Muscle layer of colon (tissue), 2 donors: Measurements from ENCODE around the gene SH3BGRL.
A peak's percentile ranks its signal among the peaks of the same experiment; 100 is the strongest.

Experiments used
- H3K27ac ChIP-seq: one replicate; pipeline ENCODE4 v1.7.0; 2013; ENCODE audit warnings: low read depth, mild to moderate bottlenecking, low read length, moderate library complexity
- H3K27me3 ChIP-seq, 2 donors: one replicate each; pipeline ENCODE4 v1.7.0; 2013; ENCODE audit warnings: low read length in 2 of 2, mild to moderate bottlenecking in 2 of 2; ENCODE audit not compliant: insufficient read depth in 2 of 2, control insufficient read depth in 1 of 2
- H3K36me3 ChIP-seq: one replicate; pipeline ENCODE4 v1.7.0; 2013; ENCODE audit warnings: mild to moderate bottlenecking, low read length; ENCODE audit not compliant: insufficient read depth
- H3K4me1 ChIP-seq: one replicate; pipeline ENCODE4 v1.7.0; 2013; ENCODE audit warnings: mild to moderate bottlenecking, low read length; ENCODE audit not compliant: insufficient read depth
- H3K4me3 ChIP-seq, 2 donors: one replicate each; pipeline ENCODE4 v1.7.0; 2013; ENCODE audit warnings: low read length in 2 of 2, low read depth in 1 of 2, mild to moderate bottlenecking in 1 of 2, moderate library complexity in 1 of 2
- H3K9ac ChIP-seq: one replicate; pipeline ENCODE4 v1.7.0; 2013; ENCODE audit warnings: low read length
- H3K9me3 ChIP-seq: one replicate; pipeline ENCODE4 v1.7.0; 2013; ENCODE audit warnings: mild to moderate bottlenecking, low read length
- donor health status: abdominal sarcoma.
- donor health status: Adenocarcinoma of cecum.

Gene SH3BGRL

GRCh38 chrX:81201671-81202455 is at the start of gene SH3BGRL, which contains the start of gene HMGN5:
TSS of gene SH3BGRL (plus strand) at chrX:81202102. CDS start at chrX:81202201, 99 bp downstream.
TSS of gene HMGN5 (minus strand) at chrX:81201913. CDS start at chrX:81121549, 80,364 bp downstream.
- H3K4me1 ChIP-seq = peaks cover 4% of the 10 kb centered on the region
- H3K27me3 ChIP-seq = no peaks in the 10 kb centered on the region
- peak within 1 kb of the TSS; percentile 59 for H3K9ac ChIP-seq
- peak within 1 kb of the TSS; percentile 69 for H3K27ac ChIP-seq
- H3K36me3 ChIP-seq = no peaks in the 10 kb centered on the region
- H3K4me3 ChIP-seq = peak within 1 kb of the TSS; percentile 34 to 78
- H3K9me3 ChIP-seq = no peaks in the 10 kb centered on the region

GRCh38 chrX:81168391-81168790 is 33.5 kb upstream of the SH3BGRL start:
- no peaks in the 10 kb centered on the region for H3K4me1 ChIP-seq
- no peak overlapping the region for H3K9ac ChIP-seq

GRCh38 chrX:81174286-81174685 is 27.6 kb upstream of the SH3BGRL start:
- Histone ChIP-seq H3K4me1 (no peaks in the 10 kb centered on the region), H3K4me3 (no peak overlapping the region), H3K9ac (no peak overlapping the region), H3K36me3 (no peaks in the 10 kb centered on the region), H3K27me3 (no peaks in the 10 kb centered on the region), H3K9me3 (no peaks in the 10 kb centered on the region), H3K27ac (no peak overlapping the region)

More at GRCh38 chrX:81168391-81168790, 33.5 kb upstream of the SH3BGRL start:
- Histone ChIP-seq H3K27ac (no peak overlapping the region), H3K36me3 (no peaks in the 10 kb centered on the region), H3K27me3 (peaks cover 0 to 8% of the 10 kb centered on the region in 2 donors), H3K9me3 (no peaks in the 10 kb centered on the region), H3K4me3 (no peak overlapping the region)

- Histone ChIP-seq H3K27ac (no peak overlapping the region), H3K4me1 (no peaks in the 10 kb centered on the region), H3K4me3 (no peak overlapping the region), H3K9ac (no peak overlapping the region), H3K9me3 (no peaks in the 10 kb centered on the region), H3K36me3 (no peaks in the 10 kb centered on the region), H3K27me3 (no peaks in the 10 kb centered on the region)
Observed at GRCh38 chrX:81195259-81195658, 6.6 kb upstream of the SH3BGRL start.

GRCh38 chrX:81195712-81196111 is 6.2 kb upstream of the SH3BGRL start:
- Histone ChIP-seq H3K9me3 (no peaks in the 10 kb centered on the region), H3K27me3 (no peaks in the 10 kb centered on the region), H3K4me1 (no peaks in the 10 kb centered on the region), H3K36me3 (no peaks in the 10 kb centered on the region), H3K4me3 (no peak overlapping the region), H3K9ac (no peak overlapping the region), H3K27ac (no peak overlapping the region)

- H3K4me1 ChIP-seq = peaks cover 4% of the 10 kb centered on the region
- H3K27ac ChIP-seq = peak overlapping the region; percentile 69
- H3K36me3 ChIP-seq = no peaks in the 10 kb centered on the region
- no peaks in the 10 kb centered on the region for H3K27me3 ChIP-seq
- H3K9me3 ChIP-seq = no peaks in the 10 kb centered on the region
- peak overlapping the region; percentile 12 for H3K9ac ChIP-seq
- H3K4me3 ChIP-seq = peak overlapping the region; percentile 3 to 78
Observed at GRCh38 chrX:81201071-81201470, 831 bp upstream of the SH3BGRL start.

- Histone ChIP-seq H3K9me3 (no peaks in the 10 kb centered on the region), H3K27ac (peak overlapping the region; percentile 69), H3K4me3 (peak overlapping the region; percentile 16 to 78), H3K36me3 (no peaks in the 10 kb centered on the region), H3K4me1 (peaks cover 4% of the 10 kb centered on the region), H3K9ac (peak overlapping the region; percentile 59), H3K27me3 (no peaks in the 10 kb centered on the region)
Observed at GRCh38 chrX:81202456-81202819, 536 bp downstream of the SH3BGRL start.

- H3K9ac ChIP-seq = peak overlapping the region; percentile 59
- no peaks in the 10 kb centered on the region for H3K27me3 ChIP-seq
Observed at GRCh38 chrX:81202943-81203342, 1.0 kb downstream of the SH3BGRL start.

GRCh38 chrX:81205551-81205950 is 3.6 kb downstream of the SH3BGRL start:
- Histone ChIP-seq H3K27me3 (no peaks in the 10 kb centered on the region), H3K9me3 (no peaks in the 10 kb centered on the region), H3K4me3 (no peak overlapping the region)

More at GRCh38 chrX:81202943-81203342, 1.0 kb downstream of the SH3BGRL start:
- H3K4me1 ChIP-seq = peaks cover 4% of the 10 kb centered on the region
- H3K36me3 ChIP-seq = no peaks in the 10 kb centered on the region
- peak overlapping the region; percentile 34 to 78 for H3K4me3 ChIP-seq
- H3K27ac ChIP-seq = peak overlapping the region; percentile 69
- no peaks in the 10 kb centered on the region for H3K9me3 ChIP-seq

GRCh38 chrX:81206476-81206875 is 4.6 kb downstream of the SH3BGRL start:
- H3K9me3 ChIP-seq = no peaks in the 10 kb centered on the region
- no peak overlapping the region for H3K9ac ChIP-seq

More at GRCh38 chrX:81205551-81205950, 3.6 kb downstream of the SH3BGRL start:
- Histone ChIP-seq H3K4me1 (peaks cover 4% of the 10 kb centered on the region), H3K9ac (no peak overlapping the region), H3K27ac (no peak overlapping the region), H3K36me3 (no peaks in the 10 kb centered on the region)

GRCh38 chrX:81208916-81209315 is 7.0 kb downstream of the SH3BGRL start:
- Histone ChIP-seq H3K4me1 (peaks cover 4% of the 10 kb centered on the region), H3K4me3 (no peak overlapping the region), H3K27ac (no peak overlapping the region), H3K27me3 (no peaks in the 10 kb centered on the region), H3K9me3 (no peaks in the 10 kb centered on the region), H3K9ac (no peak overlapping the region), H3K36me3 (no peaks in the 10 kb centered on the region)

More at GRCh38 chrX:81206476-81206875, 4.6 kb downstream of the SH3BGRL start:
- Histone ChIP-seq H3K27ac (no peak overlapping the region), H3K4me3 (no peak overlapping the region), H3K4me1 (peaks cover 4% of the 10 kb centered on the region), H3K36me3 (no peaks in the 10 kb centered on the region), H3K27me3 (no peaks in the 10 kb centered on the region)

GRCh38 chrX:81215685-81216084 is 13.8 kb downstream of the SH3BGRL start:
- Histone ChIP-seq H3K36me3 (no peaks in the 10 kb centered on the region), H3K27me3 (no peaks in the 10 kb centered on the region), H3K4me3 (no peak overlapping the region), H3K27ac (no peak overlapping the region), H3K4me1 (no peaks in the 10 kb centered on the region), H3K9ac (no peak overlapping the region), H3K9me3 (no peaks in the 10 kb centered on the region)
